GM18858 (cell line): ENCODE results near the gene MAPKBP1.
"Not testable (repeated sequence)": the region's sequence is repeated elsewhere in the genome, so short reads cannot be mapped to it uniquely, and the experiment has no call there.

ENCODE experiments used
- ATAC-seq: cut with Tn5 transposase; IDR thresholded peaks from one replicate; pipeline ENCODE4 v1.9.1; 2021; ENCODE audit not compliant: unreplicated experiment

Gene MAPKBP1

GRCh38 chr15:41774062-41774881 is at the start of gene MAPKBP1:
Gene MAPKBP1, plus strand, starts transcription at chr15:41774484. Its CDS starts 792 bp downstream, at chr15:41775276.
- ATAC-seq: peak; percentile 70

GRCh38 chr15:41727143-41727542 is 47.1 kb upstream of the MAPKBP1 start:
- ATAC-seq: no peak

- ATAC-seq: not testable (repeated sequence)
Observed at GRCh38 chr15:41728061-41728460, 46.2 kb upstream of the MAPKBP1 start.

- no peak for ATAC-seq
Observed at GRCh38 chr15:41730543-41730942, 43.7 kb upstream of the MAPKBP1 start.

- no peak for ATAC-seq
Observed at GRCh38 chr15:41732483-41732882, 41.8 kb upstream of the MAPKBP1 start.

- ATAC-seq: no peak
Observed at GRCh38 chr15:41734079-41734478, 40.2 kb upstream of the MAPKBP1 start.

- no peak for ATAC-seq
Observed at GRCh38 chr15:41735046-41735445, 39.2 kb upstream of the MAPKBP1 start.

GRCh38 chr15:41735492-41735891 is 38.8 kb upstream of the MAPKBP1 start:
- ATAC-seq: not testable (repeated sequence)

- no peak for ATAC-seq
Observed at GRCh38 chr15:41746802-41747201, 27.5 kb upstream of the MAPKBP1 start.

GRCh38 chr15:41756198-41756597 is 18.1 kb upstream of the MAPKBP1 start:
- ATAC-seq: no peak

GRCh38 chr15:41772720-41773331 is 1.5 kb upstream of the MAPKBP1 start:
- no peak for ATAC-seq

GRCh38 chr15:41773332-41773728 is 954 bp upstream of the MAPKBP1 start:
- no peak for ATAC-seq

- ATAC-seq: no peak
Observed at GRCh38 chr15:41773729-41774061, 589 bp upstream of the MAPKBP1 start.

GRCh38 chr15:41774882-41775417 is 666 bp downstream of the MAPKBP1 start:
- no peak for ATAC-seq

- ATAC-seq: no peak
Observed at GRCh38 chr15:41775651-41776050, 1.4 kb downstream of the MAPKBP1 start.

- no peak for ATAC-seq
Observed at GRCh38 chr15:41777421-41777973, 3.2 kb downstream of the MAPKBP1 start.

- no peak for ATAC-seq
Observed at GRCh38 chr15:41778521-41778920, 4.2 kb downstream of the MAPKBP1 start.

GRCh38 chr15:41779662-41780157 is 5.4 kb downstream of the MAPKBP1 start:
- ATAC-seq: no peak

- ATAC-seq: no peak
Observed at GRCh38 chr15:41780266-41780665, 6.0 kb downstream of the MAPKBP1 start.

- ATAC-seq: no peak
Observed at GRCh38 chr15:41780727-41781126, 6.4 kb downstream of the MAPKBP1 start.

GRCh38 chr15:41782371-41783282 is 8.3 kb downstream of the MAPKBP1 start:
- no peak for ATAC-seq
